Occipital lobe (tissue), 2 donors: ENCODE results near the gene LDLRAD4. TPM values are rescaled to one million over a fixed set of nuclear protein-coding genes. Genes with fewer than 3 reads are reported as not detected.
"Not testable (repeated sequence)": the region's sequence is repeated elsewhere in the genome, so short reads cannot be mapped to it uniquely, and the experiment has no call there.

Source experiments
- DNase-seq: peaks from one replicate; lab custom pipeline; 2025; lab: John Stamatoyannopoulos, UW
- total RNA-seq: library from RNA; depleted of rRNA; stranded (reverse); fragments of >200 nt; gene quantifications from one replicate; pipeline ENCODE4 v1.2.3, GENCODE V29; 2014

LDLRAD4 gene
- total RNA-seq, 1 donor from 2014 or later, result 129 TPM

DNA sequence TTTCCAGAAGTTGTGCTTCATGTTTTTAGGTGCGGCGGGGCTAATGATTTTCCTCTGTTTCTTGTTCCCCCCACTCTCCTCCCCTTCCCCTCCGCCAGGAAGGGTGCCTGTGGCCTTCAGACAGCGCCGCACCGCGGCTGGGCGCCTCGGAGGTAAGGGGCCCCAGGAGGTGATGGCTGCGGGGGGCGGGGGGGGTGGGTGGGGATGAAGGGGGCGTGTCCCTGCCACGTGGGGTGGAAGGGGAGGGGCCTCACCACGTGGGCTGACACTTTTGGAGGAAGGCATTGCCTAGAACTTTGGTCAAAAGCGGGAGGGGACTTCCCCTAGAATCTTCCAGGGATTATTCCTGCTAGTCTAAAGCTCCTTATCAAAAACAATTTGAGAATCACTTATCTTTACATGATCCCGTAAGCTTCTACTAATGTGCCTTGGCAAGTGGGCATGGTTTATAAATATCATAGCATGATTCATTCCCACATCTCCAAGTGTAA lies 424.7 kb downstream of the LDLRAD4 start:
- DNase-seq, result no peak

DNA sequence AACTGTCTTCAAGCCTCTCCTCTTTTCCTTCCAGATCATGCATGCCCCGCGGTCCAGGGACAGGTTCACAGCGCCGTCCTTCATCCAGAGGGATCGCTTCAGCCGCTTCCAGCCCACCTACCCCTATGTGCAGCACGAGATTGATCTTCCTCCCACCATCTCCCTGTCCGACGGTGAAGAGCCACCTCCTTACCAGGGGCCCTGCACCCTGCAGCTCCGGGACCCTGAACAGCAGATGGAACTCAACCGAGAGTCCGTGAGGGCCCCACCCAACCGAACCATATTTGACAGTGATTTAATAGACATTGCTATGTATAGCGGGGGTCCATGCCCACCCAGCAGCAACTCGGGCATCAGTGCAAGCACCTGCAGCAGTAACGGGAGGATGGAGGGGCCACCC lies 426.5 kb downstream of the LDLRAD4 start:
- DNase-seq, result no peak

DNA sequence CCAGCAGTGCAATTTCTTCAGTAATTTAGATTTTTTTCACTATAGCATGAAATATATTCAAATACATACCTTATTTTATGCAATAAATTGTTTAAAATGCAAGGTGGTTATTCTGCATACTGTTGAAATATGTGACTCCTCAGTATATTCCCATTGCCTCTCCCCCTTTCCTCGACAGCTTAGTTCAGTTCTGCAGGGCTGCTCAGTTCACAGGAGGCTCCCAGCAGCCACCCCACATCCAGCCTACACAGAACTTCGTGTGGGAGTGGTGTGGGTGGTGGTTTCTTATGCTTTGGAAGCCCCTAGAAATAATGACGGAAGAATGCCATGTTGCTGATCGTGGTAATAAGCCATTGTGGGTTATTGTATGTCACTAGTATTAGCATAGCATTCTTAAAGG lies 428.1 kb downstream of the LDLRAD4 start:
- no peak for DNase-seq

DNA sequence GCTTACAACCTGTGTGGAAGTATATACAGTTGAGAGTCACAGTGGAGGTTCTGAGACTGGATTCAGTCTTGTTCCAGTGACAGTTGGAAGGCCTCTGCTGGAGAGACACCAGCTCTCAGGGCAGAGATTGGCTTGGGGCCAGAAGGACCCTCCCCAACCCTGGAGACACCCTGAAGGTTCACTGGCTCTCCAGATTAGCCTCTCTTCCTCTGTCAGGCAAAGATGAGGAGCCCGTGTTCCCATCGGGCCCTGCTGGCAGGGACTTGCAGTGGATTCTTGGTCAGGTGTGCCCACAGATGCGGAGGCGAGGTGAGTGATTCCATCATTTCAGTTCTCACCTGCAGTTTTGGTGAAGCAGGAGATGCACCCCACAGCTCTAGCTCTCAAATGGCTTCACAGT lies 429.2 kb downstream of the LDLRAD4 start:
- DNase-seq, result no peak

DNA sequence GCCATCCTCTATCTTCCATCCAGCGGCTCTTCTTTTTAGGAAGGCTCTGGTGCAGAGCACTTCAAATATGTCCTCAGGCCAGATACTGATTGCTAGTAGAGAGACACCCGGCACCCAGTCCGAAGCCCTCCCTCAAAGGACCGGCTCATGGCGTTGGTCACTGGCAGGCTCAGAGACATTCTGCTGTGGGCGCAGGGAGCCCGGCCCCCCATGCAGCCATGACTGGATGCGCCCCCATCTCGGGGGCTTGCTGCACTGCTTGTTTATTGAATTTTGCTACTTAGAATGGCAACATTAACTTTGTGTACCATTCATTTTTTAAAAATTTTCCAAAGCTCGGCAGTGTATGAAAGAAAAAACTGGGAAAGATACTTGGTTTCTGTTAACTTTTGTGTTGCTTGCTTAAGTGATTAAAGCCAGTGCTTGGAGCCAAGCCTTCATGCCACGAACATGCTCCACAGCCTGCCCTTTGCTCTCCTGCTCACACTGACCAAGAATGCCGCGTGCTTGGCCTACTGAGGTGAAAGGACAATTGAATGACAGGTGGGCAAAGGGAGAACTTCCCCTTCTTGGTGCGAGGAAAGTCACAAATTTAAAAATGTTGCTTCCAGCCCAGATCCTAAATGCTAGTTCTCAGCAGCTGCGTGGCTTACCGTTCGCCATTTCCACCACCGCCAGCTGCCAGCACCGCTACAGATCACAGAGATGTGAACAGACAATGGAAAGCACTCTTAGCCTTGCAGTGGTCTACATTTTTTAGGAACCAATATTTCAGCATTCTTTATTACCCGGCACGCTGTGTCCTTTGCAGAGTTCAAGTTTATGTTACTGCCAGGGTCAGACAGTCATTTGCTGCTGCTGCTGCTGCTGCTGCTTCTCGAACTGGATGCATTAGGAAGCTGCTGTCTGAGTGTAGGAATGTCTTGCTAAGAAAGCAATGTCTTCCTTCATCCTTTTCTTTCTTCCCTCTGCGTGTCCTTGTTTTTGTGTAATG lies 431.1 kb downstream of the LDLRAD4 start:
- DNase-seq, result no peak

DNA sequence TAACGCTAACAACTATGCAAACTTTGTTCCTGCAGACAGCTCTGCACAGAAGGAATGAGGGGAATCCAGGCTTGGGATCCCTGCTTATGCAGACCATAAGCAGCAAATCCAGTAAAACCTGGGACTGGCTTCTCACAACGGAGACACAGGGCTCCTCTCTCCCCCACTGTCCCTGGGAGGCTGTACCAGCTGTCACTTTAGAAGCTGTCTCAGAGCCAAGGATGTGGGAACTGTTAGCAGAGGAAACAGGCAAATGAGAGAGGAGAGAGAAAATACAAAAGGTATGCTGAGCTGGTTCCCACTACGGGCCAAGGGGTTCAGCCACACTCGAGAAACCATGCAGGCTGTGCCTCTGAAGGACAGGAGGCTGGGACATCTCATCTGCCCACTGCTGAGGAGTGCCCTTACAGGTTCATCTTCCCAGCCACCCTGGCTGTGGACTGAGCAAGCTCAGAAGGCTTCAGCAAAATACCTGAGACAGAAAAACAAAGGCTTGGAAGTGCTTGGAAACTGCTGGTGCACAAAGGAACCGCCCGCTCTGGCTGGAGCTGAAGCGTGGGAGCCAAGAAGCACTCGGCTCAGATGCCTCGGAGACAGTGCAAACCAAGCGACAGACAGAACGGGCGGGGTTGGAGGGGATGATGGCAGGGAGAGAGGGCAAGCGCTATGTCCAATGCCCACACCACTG lies 435.3 kb downstream of the LDLRAD4 start:
- DNase-seq, result peak; percentile 54

DNA sequence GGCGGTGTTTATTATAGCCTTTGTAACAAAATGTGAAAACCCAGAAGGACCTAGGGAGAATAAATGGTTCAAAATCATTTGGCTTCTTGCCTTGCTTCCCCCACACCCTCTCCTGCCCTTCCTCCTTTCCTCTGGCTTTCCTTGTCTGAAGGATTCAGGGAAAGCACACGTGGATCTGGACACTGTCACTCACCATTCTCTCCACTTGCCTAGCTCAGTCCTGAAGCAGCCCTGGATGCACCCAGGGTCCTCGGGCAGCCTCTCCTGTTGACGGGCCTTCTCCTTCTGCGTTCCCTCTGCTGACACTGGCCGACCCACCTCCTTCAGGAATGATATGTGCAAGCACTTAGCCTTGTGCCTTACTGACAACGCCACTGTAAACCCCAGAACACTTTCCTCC lies 439.4 kb downstream of the LDLRAD4 start:
- no peak for DNase-seq

GRCh38 chr18:13658436-13659204 lies 440.1 kb downstream of the LDLRAD4 start:
- no peak for DNase-seq

DNA sequence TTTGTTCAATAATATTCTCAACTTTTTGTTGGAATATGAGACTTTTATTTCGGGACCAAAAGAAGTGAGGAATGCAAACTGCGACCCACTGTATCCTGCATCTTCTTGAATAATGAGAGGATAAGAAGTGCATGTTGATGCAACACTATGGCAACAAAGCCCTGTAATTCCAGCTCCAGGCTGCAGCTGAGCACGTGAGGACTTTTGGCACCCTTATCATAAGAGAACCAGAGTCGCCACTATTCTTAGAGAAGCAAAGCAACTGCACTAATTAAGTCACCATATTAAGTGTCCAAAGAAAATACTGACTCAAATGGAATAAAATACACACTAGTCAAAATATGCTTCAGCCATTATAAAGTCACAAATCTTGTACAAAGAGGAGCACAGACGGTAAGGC lies 441.9 kb downstream of the LDLRAD4 start:
- DNase-seq, result no peak

DNA sequence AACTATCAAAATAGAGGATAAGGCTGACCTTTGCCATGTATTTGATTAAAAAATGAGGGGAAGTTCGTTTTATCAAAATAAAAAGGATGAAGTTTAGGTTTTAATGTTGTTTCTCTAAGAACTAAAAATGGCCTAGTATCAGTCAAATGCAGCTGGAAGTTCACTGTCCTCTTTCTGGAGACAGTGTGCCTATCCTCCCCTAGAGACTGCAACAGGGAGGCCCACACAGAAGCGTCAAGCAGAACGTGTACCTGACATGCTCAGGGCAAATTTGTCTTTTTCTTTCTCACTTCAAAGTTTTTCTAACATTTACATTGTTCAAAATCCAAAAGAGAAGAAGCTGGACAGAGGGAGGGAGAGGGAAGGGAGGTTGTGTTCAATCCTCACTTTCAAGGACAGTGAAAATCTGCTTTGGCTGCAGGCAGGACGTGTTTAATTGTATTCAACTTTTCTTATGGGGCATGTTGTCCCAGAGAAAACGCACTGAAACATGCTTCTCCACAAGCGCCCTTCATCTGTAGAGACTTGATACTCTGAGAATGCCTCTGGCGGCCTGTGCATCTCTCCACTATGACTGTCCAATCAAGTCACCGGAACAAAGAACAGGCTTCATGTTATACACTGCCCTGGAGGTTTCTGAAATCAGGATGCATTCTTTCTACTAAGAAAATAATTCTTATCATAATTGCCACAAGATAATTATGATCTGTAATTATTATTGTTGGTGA lies 442.7 kb downstream of the LDLRAD4 start:
- DNase-seq, result no peak

- no peak for DNase-seq
These were observed 443.3 kb downstream of the LDLRAD4 start for GRCh38 chr18:13661779-13662256.

DNA sequence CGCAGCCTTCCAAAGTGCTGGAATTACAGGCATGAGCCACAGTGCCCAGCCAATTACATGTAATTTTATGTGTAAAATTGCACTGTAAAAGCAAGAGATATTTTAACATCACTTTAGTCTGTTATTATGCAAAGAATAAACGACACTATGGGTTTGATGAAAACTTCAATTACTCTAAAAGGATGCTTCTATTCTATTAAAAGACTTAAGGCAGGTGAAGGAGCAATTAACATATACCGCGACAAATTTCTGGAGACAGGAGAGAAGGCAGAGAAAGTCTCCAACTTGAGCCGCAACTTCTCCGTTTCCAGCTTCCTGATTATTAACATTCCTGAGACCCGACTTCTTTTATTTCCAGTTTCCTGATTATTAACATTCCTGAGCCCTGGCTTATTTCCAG lies 454.1 kb downstream of the LDLRAD4 start:
- no peak for DNase-seq

DNA sequence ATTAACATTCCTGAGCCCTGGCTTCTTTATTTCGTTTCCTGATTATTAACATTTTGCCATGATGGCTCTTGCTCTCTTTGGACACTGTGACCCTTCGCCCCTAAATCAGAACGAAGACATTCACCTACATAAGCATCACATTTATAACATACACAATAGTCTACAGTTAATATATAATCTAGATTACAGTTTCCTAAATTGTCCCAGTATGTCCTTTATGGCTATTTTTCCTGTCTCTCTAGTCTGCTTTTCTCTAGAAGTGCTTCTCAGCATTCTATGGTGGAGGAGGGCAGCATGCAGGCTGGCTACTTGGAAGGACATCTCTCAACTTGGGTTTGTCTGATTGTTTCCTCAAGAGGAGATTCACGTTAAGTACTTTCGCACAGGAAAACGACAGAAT lies 457.9 kb downstream of the LDLRAD4 start:
- DNase-seq, result no peak

DNA sequence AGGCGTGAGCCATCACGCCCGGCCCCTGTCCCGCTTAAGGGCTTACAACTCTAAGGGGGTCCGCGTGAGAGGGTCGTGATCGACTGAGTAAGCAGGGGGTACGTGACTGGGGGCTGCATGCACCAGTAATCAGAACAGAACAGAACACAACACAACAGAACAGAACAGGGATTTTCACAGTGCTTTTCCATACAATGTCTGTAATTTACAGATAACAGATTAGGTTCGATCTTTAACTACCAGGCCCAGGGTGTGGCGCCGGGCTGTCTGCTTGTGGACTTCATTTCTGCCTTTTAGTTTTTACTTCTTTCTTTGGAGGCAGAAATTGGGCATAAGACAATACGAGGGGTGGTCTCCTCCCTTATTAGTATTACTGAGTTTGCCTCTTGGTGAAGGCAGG lies 458.8 kb downstream of the LDLRAD4 start:
- not testable (repeated sequence) for DNase-seq

DNA sequence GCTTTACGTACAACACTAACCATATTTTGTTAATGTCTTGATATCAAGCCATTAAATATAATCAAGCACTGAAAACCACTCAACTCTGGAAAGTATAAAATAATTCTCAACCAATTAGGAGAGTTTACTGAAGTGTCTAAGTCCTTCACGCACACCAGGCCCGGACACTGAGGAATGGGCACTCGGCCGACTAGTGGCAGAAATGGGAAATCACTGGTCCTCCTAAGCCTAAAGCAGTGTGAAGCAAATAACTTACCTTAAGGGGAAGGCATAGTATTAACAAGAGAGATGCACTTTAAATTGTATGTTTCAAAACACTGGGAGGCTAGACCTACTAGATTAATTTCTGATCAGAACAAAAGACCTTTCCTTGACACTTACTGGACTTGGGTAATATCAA lies 462.1 kb downstream of the LDLRAD4 start:
- no peak for DNase-seq

GRCh38 chr18:13681701-13682100 lies 463.1 kb downstream of the LDLRAD4 start:
- no peak for DNase-seq

- no peak for DNase-seq
These were observed 466.0 kb downstream of the LDLRAD4 start for GRCh38 chr18:13684546-13684945.

DNA sequence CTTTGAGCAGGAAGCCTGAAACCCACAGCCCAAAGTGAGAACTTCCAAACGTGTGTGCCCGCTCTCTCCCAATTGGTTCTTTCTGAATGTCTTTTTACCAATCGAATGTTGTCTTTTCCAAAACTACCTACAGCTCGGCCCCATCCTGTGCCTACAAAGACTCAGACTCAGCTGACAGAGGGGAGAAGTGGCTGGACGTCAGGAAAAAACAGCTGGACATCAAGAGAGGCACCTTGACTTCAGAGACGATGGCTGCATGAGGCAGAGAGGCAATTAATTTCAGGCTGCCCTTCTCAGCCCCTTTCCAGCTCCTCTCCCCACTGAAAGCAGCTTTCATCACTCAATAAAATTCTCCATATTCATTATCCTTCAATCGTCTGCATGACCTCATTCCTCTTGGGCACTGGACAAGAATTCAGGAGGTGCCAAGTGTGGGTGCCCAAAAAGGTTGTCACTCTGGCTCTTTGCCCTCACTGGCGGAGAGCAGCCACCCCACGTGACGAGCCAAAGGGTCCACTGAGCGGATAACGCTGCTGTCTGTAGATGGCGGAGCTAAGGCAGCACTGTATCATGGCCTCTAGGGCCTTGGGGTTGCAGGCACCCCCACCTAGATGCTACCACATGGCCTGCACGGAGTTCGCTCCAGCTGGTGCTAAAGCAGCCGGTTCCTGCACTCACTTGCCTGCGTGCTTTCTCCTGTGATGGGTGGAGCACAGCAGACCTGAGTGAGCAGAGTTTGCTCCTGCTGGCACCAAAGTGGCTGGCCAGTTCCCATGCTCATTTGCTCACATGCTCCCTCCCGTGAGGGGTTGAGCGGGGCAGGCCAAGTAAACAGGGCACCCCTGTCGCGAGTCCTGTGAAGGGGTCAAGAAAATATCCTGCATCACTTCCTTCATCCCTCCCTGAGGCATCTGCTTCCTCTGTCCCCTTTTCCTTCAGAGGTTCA lies 469.9 kb downstream of the LDLRAD4 start:
- DNase-seq, result no peak

DNA sequence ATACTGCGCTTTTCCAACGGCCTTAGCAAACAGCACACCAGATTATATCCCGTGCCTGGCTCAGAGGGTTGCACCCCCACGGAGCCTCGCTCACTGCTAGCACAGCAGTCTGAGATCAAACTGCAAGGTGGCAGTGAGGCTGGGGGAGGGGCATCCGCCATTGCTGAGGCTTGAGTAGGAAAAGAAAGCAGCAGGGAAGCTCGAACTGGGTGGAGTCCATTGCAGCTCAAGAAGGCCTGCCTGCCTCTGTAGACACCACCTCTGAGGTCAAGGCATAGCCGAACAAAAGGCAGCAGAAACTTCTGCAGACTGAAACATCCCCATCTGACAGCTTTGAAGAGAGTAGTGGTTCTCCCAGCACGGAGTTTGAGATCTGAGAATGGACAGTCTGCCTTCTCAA lies 471.5 kb downstream of the LDLRAD4 start:
- not testable (repeated sequence) for DNase-seq

DNA sequence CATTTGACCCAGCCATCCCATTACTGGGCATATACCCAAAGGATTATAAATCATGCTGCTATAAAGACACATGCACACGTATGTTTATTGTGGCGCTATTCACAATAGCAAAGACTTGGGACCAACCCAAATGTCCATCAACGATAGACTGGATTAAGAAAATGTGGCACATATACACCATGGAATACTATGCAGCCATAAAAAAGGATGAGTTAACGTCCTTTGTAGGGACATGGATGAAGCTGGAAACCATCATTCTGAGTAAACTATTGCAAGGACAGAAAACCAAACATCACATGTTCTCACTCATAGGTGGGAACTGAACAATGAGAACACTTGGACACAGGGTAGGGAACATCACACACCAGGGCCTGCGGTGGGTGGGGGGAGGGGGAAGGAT lies 476.8 kb downstream of the LDLRAD4 start:
- DNase-seq, result not testable (repeated sequence)
